Activated naive CD4-positive, alpha-beta T cell treated with anti-CD3 and anti-CD28 coated beads, Interleukin-2, amount 50 U/mL, for 16 hours (primary cell): Measurements from ENCODE around the gene LARGE2.
A peak's percentile ranks its signal among the peaks of the same experiment; 100 is the strongest.

Experiments
- DNase-seq: peaks from one replicate; pipeline ENCODE4 v3.0.0-alpha.2; 2020

The LARGE2 gene

GRCh38 chr11:45917286-45917622 lies 5.2 kb upstream of the LARGE2 start:
- no peak for DNase-seq

- peak; percentile 96 for DNase-seq
These were observed 4.7 kb upstream of the LARGE2 start, which contains the start of gene PEX16 for GRCh38 chr11:45917623-45918330. TSS of gene PEX16 (minus strand) at chr11:45917877. CDS start at chr11:45917811, 66 bp downstream.

DNA sequence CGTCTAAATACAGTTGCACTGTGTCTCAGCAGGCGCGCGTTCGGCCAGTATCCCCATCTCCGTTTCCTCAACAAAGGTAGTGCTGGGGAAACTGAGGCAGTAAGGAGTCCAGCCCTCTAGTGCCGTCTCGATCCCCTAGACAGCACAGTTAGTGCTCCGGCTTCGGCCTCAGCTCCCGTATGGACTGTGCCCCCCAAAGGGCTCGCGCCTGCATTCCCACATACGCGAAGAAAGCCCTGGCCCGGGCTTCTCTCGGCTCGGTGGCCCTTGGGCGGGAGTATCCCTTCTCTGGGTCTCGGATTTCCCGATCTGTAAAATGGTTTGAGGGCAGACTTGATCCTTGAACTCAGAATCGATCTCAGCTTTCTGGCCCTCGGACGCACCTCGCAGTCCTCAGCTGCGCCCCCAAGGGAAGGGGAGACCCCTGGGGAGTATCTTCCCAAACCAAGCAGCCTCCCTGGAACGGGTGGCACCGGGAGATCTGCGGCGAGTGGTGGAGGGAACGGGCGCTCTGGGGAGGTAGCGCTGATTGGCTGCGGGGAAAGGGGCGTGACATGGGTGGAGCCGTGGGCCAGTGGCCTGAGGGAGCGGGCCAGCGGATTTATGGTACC lies 4.0 kb upstream of the LARGE2 start:
- peak; percentile 53 for DNase-seq

DNA sequence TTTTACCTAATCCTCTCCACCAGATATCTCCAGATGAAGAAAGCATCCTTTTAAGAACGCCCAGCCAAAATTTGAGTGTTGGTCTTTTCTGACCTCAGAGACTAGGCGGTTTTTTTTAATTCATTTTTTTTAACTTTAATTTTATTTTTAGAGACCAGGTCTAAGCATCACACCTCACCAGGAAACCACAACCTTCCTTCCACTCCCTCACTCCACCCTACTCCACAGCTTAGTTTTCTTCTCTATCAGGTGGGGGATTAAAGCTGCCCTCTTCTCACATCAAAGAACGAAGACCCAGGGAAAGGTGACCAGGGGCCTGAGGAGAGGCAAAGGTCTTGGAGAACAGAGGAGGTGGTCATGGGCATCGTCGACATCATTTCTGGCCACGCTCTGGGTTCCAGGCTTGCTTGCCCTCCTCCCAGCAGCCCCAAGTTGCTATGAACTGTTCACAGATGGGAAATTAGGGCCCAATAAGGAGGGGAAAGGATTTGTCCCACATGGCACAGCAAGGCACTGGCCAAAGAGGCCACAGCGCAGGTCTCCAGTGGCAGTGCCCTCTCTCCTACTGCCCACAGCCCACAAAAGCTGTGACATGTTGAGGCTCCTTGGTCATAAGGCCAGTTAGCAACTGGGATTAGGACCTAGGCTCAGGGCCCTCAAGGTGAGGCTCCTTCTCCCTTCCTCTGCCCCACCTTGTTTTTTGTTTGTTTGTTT lies 3.3 kb upstream of the LARGE2 start:
- DNase-seq = no peak

DNA sequence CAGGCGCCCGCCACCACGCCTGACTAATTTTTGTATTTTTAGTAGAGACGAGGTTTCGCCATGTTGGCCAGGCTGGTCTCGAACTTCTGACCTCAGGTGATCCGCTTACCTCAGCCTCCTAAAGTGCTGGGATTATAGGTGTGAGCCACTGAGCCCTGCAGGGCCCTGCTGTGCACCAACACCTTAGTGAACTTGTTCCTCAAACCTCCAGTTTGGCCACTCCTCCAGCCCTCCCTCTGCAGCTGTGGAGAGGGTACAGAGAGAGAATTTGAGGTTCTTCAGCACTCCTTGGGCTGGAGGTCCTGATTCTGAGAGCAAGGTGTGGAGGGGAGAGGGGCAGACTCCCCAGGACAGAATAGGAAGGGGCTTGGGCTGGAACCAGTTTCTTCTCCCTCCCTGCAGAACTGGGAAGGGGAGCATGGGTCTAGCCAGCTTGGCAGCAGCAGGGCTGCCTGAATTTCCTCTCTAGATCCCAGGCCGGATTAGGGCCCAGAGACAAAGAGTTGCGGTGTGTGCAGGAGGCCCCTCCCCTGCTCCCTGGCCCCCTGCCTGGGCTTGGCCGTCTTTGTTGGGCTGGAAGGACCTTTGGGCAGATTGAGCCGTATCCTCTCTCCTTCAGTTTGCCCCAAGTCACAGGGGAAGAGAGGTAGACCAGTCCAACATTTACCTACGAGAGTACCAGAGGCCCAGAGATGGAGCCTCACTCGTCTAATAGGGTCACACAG lies 2.5 kb upstream of the LARGE2 start:
- no peak for DNase-seq

- DNase-seq = no peak
These were observed 1.7 kb upstream of the LARGE2 start for GRCh38 chr11:45920531-45921477.

DNA sequence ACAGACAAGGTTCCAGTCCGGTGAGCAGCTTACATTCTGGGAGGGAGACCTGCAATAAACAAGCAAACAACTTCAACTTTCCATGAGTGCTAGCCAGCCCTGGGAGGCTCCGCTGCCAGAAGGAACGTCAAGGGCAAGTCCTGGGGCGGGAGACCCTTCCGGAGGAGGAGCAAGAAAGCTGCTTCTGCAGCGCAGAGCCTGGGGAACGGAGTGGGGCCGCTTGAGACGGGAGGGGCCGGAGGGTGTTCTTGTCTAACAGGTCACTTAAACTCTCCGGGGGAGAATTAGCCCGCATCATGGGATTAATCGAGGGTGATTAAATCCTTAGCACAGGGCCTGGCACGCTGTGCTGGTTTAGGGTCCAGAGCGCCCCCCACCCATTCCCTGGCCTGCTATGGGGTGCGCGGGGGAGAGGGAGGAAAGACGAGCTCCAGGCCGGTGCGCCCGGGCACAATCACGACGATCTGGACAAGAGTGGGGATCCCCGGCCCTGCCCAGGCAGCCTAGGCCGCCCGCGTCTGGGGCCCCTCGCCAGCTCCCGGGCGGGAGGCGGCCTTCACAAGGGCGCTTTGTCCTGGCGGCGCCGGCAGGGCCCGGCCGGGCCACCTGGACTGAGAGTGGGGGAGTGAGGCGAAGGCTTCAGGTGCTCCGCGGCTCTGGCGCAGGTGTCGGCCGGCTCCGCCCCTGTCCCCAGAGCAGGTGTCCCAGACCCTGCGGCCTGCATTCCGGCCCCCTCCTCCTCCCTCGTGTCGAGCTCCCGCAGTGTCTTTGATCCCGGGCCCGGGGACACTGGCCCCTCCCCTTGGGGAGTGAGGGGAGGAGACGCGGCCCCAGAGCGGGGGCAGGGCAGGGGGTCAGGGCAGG lies 663 bp upstream of the LARGE2 start:
- no peak for DNase-seq

GRCh38 chr11:45924036-45924915 lies 1.8 kb downstream of the LARGE2 start:
- DNase-seq = peak; percentile 10

DNA sequence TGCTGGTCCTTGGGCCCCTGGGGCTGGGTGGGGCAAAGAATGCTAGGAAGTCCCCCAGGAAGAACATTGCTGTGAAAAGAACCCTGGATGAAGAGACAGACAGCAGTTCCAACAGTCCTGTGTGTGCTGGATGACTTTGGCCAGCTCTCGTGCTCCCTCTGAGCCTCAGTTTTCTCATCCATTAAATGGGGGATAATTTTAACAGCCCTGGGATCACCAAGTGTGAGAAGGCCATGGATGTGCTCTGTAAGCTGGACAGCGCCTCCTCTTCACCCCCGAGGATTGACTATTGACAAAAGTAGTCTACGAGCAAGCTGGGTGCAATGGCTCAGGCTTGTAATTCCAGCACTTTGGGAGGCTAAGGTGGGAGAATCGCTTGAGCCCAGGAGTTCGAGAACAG lies 2.5 kb downstream of the LARGE2 start:
- DNase-seq = no peak

DNA sequence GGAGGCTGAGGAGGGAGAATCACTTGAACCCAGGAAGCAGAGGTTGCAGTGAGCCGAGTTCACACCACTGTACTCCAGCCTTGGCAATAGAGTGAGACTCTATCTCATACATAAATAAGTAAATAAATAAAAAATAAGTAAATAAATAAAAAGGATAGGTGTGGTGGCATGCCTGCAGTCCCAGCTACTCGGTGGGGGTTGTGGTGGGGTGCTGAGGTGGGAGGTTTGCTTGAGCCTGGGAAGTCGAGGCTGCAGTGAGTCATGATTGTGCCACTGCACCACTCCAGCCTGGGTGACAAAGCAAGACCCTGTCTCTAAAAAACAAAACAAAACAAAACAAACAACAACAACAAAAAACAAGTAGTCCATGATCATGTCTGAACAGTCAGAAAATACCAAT lies 3.1 kb downstream of the LARGE2 start:
- DNase-seq = no peak

DNA sequence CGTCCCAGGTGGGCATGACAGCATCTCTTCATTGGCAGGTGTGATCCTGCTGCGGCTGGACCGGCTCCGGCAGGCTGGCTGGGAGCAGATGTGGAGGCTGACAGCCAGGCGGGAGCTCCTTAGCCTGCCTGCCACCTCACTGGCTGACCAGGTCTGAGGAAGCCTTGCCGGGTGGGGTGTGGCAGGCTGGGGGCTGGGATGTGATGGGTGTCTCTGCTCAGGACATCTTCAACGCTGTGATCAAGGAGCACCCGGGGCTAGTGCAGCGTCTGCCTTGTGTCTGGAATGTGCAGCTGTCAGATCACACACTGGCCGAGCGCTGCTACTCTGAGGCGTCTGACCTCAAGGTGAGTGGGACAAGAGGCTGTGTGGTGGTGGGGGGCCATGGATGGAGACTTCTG lies 3.5 kb downstream of the LARGE2 start:
- peak; percentile 7 for DNase-seq

GRCh38 chr11:45926536-45927331 lies 4.3 kb downstream of the LARGE2 start:
- DNase-seq = peak; percentile 9

GRCh38 chr11:45927332-45927683 lies 4.9 kb downstream of the LARGE2 start:
- peak; percentile 5 for DNase-seq

- DNase-seq = peak; percentile 8
These were observed 5.4 kb downstream of the LARGE2 start for GRCh38 chr11:45927684-45928413.

- DNase-seq = peak; percentile 5
These were observed 6.2 kb downstream of the LARGE2 start for GRCh38 chr11:45928535-45929215.

DNA sequence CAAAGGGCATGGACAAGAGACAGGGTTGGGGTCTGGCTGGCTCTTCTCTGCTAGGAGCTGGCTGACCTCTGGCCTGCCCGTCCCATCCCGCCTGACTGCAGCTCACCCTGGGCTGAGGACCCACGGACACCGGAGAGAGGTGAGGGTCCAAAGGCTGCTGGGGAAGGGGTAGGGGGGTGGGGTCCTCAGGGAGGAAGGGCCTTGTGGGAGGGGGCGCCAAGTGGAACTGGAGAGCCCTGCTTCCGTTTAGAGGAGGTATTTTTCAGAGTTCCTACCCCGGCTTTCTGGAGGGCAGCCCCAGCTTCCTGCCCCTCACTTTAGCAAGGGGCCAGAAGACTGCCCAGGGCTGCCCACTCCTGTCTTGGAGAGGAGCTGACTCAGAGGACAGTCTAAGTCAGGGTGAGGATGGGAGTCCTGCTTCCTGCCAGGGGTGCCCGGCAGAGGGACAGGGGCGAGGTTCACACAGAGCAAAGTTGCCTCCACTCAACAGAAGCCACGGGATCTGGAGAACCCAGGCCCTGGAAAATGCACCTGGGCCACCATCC lies 7.1 kb downstream of the LARGE2 start:
- DNase-seq = peak; percentile 4

GRCh38 chr11:45930031-45930794 lies 7.8 kb downstream of the LARGE2 start:
- peak; percentile 16 for DNase-seq
